ENCODE measurements around the gene CLN5. TPM values are rescaled to one million over a fixed set of nuclear protein-coding genes. Genes with fewer than 3 reads are reported as not detected.

CLN5 gene
- total and polyA plus RNA-seq, 2 of the 4 experiments (the other 2 are of a cell fraction): 11.3 to 15.1 TPM

- no peaks in the 10 kb centered on the region for H3K9me1 ChIP-seq (ENCODE audit: insufficient read depth, low read length)
- ChIA-PET POLR2A (ENCODE audit: unreplicated experiment) (no interaction called here), CTCF (no interaction called here)
- H3K36me3 ChIP-seq (ENCODE audit: control insufficient read depth, insufficient read depth, low read length): no peaks in the 10 kb centered on the region
- H2BK5ac ChIP-seq (ENCODE audit: low read depth, low read length, poor library complexity, severe bottlenecking): no peak overlapping the region
- no TSS peak for BruUV-seq (replicated peaks)
- no peak overlapping the region for H3K14ac ChIP-seq (replicated peaks; ENCODE audit: low read depth, low read length)
- H2AK5ac ChIP-seq (ENCODE audit: low read depth, low read length): no peak overlapping the region
- dilution Hi-C loops (cut with HindIII; ENCODE audit: low sequenced_read_pairs, unreplicated experiment): no loop called here
- no peaks in the 10 kb centered on the region for H4K20me1 ChIP-seq (ENCODE audit: insufficient read depth, low read length)
- H2AFZ ChIP-seq (replicated peaks; ENCODE audit: low read length, poor library complexity): no peak overlapping the region
- no peak overlapping the region for H3K27ac ChIP-seq (ENCODE audit: insufficient read depth, low read length)
- H4K8ac ChIP-seq (ENCODE audit: low read depth in 2 of 2, low read length in 2 of 2): no peak overlapping the region
- H2BK20ac ChIP-seq (ENCODE audit: low read depth, low read length): no peak overlapping the region
- H3K4me1 ChIP-seq (ENCODE audit: control insufficient read depth, insufficient read depth, low read length): peaks cover 1% of the 10 kb centered on the region; the same call in 1 of the 2 replicates
- H3K79me1 ChIP-seq (ENCODE audit: low read depth in 1 of 2, low read length in 2 of 2): no peaks in the 10 kb centered on the region
- H3K18ac ChIP-seq (ENCODE audit: low read depth, low read length): no peak overlapping the region
- no peak overlapping the region for H2AK9ac ChIP-seq (replicated peaks; ENCODE audit: low read depth, low read length, poor library complexity)
- no peak overlapping the region for H3K56ac ChIP-seq (ENCODE audit: extremely low read depth, insufficient read depth, low read length)
- TF ChIP-seq RAD21 (IDR thresholded peaks at IDR 0.05; ENCODE audit: low read length) (no peak), CTCF (conservative IDR thresholded peaks at IDR 0.05; ENCODE audit: low read depth, low read length) (no peak), MAFK (IDR thresholded peaks at IDR 0.05; ENCODE audit: low read depth, low read length) (peak; percentile 92), FOS (IDR thresholded peaks at IDR 0.05; ENCODE audit: low read depth, low read length) (no peak)
- no peak overlapping the region for H3K9ac ChIP-seq (ENCODE audit: low read depth, low read length)
- no peak overlapping the region for H2BK120ac ChIP-seq (ENCODE audit: low read depth, low read length)
- H2BK15ac ChIP-seq (ENCODE audit: low read depth, low read length): no peak overlapping the region
- in situ Hi-C loops (cut with MboI; ENCODE audit: low sequenced_read_pairs): no loop called here
- ATAC-seq (ENCODE audit: low read depth): peak; percentile 89
- H4K91ac ChIP-seq (ENCODE audit: insufficient read depth, low read depth, low read length): no peak overlapping the region
- no peak overlapping the region for H3K4ac ChIP-seq (ENCODE audit: low read depth, low read length)
- no peaks in the 10 kb centered on the region for H3K9me3 ChIP-seq (ENCODE audit: control insufficient read depth, insufficient read depth, low read length)
- intact Hi-C loops (cut with micrococcal nuclease): no loop called here
- WGBS, 2 experiments (ENCODE audit: extremely low coverage in 2 of 2, insufficient read length in 1 of 2): no CpG with 5 or more reads among the region's 6 CpGs
- H3K23ac ChIP-seq (ENCODE audit: low read depth, low read length): no peak overlapping the region
- DNase-seq: peak; percentile 61
- H4K5ac ChIP-seq (ENCODE audit: low read depth, low read length): no peak overlapping the region
- H3K27me3 ChIP-seq (ENCODE audit: control insufficient read depth, insufficient read depth, low read length): peaks cover 4% of the 10 kb centered on the region
- no peak overlapping the region for H3K4me3 ChIP-seq (ENCODE audit: insufficient read depth, low read depth, low read length)
- peak overlapping the region; percentile 32; the same call in 1 of the 2 replicates for H3K4me2 ChIP-seq (ENCODE audit: low read depth, low read length)
These were observed 26.0 kb upstream of the CLN5 start for GRCh38 chr13:76965759-76966421.
